NB4 (cell line): Measurements from ENCODE around the gene TRABD2B.

Experiments
- DNase-seq: peaks from one replicate; pipeline ENCODE4 v3.0.0; 2010; ENCODE audit warnings: low read depth
- H3K4me3 ChIP-seq: one replicate; pipeline ENCODE4 v1.5.1; 2011; ENCODE audit warnings: mild to moderate bottlenecking, low read depth, low read length, moderate library complexity
- MYC ChIP-seq: IDR thresholded peaks from 2 replicates; pipeline ENCODE4 v1.6.1; 2011; ENCODE audit warnings: low read depth, low read length
- POLR2A ChIP-seq: IDR thresholded peaks from 2 replicates; pipeline ENCODE4 v1.6.1; 2011; ENCODE audit warnings: mild to moderate bottlenecking; ENCODE audit not compliant: insufficient read length; ENCODE audit errors: extremely low read depth
- TF ChIP-seq, protein P1 (sequence below): IDR thresholded peaks from 2 replicates; pipeline ENCODE4 v1.6.1; 2011; ENCODE audit warnings: low read depth, low read length
- TF ChIP-seq, protein P2 (sequence below): IDR thresholded peaks from one replicate; pipeline ENCODE4 v1.5.1; 2012; ENCODE audit warnings: low read depth, low read length

The TRABD2B gene

DNA sequence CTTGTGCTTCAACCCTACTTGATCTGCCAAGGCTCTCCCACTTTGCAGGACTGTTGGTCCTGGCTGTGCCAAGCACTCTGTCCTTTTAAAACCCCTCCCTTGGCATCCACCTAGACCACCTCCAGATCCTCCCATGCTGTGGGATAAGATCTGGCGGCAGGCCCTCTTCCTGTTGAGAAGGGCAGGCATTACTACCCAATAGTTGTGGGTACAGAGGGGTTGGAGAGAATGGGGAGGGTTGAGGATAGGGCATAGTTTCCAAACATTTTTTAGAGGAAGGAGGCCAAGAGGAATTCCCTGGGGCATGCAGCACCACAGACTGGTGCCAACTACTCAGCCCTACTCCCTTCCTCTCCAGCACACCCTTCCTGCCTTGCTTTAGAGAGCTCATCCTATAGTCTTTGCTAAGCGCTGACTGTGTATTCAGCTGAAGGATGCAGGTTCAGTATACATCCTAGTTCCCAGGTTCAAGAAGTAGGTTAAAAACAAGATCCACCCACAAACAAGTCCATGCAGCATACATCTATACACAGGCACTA is 70.7 kb downstream of the TRABD2B start:
- no peak overlapping the region for H3K4me3 ChIP-seq
- no peak for DNase-seq
- TF ChIP-seq, protein P1, sequence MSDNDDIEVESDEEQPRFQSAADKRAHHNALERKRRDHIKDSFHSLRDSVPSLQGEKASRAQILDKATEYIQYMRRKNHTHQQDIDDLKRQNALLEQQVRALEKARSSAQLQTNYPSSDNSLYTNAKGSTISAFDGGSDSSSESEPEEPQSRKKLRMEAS: no peak
- TF ChIP-seq POLR2A: no peak
- TF ChIP-seq, protein P2, sequence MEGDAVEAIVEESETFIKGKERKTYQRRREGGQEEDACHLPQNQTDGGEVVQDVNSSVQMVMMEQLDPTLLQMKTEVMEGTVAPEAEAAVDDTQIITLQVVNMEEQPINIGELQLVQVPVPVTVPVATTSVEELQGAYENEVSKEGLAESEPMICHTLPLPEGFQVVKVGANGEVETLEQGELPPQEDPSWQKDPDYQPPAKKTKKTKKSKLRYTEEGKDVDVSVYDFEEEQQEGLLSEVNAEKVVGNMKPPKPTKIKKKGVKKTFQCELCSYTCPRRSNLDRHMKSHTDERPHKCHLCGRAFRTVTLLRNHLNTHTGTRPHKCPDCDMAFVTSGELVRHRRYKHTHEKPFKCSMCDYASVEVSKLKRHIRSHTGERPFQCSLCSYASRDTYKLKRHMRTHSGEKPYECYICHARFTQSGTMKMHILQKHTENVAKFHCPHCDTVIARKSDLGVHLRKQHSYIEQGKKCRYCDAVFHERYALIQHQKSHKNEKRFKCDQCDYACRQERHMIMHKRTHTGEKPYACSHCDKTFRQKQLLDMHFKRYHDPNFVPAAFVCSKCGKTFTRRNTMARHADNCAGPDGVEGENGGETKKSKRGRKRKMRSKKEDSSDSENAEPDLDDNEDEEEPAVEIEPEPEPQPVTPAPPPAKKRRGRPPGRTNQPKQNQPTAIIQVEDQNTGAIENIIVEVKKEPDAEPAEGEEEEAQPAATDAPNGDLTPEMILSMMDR: no peak
- no peak for TF ChIP-seq MYC

DNA sequence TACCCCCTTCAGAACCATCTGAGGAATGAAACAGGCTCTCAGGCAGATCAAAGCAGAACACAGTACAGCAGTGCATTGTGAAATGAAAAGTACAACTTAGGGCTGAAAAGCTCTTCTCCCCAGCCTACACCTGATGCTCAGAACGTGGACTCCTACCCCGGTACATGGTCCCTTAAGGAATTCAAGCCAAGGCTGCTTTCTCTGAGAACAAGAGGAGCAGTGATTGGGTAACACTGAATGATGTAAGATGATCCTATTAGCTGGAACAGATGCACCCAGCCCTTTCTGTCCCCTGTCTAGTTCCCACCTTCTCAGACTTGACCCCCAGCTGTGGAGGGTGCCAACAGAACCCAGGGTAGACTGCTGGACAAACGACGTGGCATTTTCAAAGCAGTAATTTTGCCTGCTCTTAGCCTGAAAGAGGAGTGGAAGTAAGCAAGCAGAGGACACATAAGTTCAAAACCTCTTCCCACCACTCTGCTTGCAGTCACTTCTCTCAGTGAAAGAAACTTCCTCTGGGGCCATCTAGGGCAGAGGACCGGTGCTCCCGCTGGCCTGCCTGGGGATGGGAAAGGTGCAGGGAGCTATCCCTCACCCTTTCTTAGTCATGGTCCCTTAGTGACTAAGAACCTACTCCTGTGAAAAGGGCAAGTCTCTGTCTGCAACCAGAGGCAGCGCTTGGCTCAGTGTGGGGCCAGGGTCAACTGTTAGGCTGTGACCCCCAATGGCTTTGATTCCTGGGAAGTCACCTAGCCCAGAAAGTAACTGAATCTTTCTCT is 72.7 kb downstream of the TRABD2B start:
- TF ChIP-seq MYC: no peak
- TF ChIP-seq, protein P1: no peak
- H3K4me3 ChIP-seq: no peak overlapping the region
- no peak for DNase-seq

DNA sequence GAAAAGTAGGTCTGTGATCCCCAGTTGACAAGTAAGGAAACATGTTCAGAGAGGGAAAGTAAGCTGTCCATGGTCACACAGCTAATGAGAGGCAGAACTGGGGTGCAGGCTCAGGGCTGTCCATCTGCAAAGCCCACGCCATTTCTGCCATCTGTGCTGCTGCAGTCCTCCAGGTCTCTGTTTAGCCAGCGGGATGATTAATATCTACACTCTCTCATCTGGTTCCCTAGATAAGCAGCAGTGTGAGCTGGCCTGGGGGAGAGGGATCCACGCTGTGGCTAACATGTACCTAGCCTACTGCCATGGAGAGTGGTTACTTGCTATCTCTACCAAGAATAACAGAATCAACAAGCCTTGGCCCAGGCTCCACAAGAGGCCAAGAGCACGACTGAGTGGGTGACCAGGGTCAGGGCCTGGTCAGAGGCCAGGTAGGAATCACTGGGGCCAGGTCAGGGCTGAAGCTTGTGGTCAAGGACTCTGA is 75.2 kb downstream of the TRABD2B start:
- TF ChIP-seq, protein P2: no peak
- no peak for TF ChIP-seq POLR2A
- TF ChIP-seq, protein P1: no peak
- TF ChIP-seq MYC: no peak
- H3K4me3 ChIP-seq: no peak overlapping the region
- no peak for DNase-seq

DNA sequence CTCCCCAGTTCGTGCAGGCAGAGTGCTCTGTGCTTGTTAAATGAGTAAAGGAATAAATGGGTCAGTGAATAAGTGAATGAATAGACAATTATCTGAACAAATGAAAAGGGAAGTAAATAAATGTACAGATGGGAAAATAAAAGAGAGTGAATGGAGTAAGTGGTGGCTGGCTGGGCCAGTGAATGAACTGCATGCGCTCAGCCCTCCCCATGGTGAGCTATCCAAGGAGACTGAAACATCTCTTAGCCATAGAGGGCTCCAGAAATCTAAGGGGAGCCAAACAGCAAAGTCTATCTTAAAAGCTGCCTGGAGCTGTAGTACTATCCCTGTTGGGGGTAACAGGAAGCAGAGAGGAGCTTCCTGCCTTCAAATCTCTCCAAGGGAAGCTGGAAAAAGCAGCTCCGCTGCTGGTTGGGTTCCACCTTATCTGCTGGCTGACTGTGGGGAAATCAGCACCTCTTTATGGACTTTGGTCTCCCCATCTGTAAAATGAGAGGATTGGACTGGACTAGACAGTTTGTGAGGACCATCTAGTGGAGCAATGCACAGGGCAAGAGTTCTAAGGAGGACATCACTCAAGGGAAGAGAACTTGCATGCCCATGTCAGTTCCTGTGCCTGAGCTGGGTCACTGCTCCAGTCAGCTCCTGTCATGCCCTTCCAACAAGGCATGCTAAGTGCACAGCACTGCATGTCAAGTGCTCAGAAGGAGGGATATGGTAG is 77.9 kb downstream of the TRABD2B start:
- no peak for DNase-seq
- TF ChIP-seq POLR2A: no peak
- TF ChIP-seq, protein P2: no peak
- TF ChIP-seq, protein P1: no peak
- TF ChIP-seq MYC: no peak
- H3K4me3 ChIP-seq: no peak overlapping the region

DNA sequence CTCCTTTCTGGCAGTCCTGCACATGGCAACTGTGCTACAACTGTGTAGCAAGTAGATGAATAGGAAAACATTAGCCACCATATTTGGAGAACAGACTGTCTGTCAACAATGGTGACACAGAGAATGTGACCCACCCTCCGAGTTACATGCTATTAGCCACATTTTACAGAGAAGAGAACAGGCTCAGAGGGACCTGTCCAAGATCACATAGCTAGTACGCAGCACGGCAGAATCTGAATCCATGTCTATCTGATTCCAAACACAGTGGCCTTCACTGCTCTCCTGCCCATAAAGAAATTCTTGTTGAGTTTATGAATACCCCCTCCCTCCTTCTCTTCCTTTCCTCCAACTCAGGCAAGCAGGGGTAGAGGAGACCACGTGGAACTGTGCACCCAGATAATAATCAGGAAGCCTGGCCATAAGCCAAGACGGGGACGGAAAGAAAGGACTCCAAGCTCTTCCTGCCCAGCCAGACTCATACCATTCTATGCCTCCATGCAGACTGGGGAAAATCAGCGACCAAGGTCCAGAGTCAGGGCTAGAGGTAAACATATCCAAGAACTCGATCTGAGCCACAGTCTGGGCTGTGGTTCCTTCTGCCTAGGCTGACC is 78.8 kb downstream of the TRABD2B start:
- no peak for DNase-seq
- H3K4me3 ChIP-seq: no peak overlapping the region
- TF ChIP-seq, protein P2: no peak

DNA sequence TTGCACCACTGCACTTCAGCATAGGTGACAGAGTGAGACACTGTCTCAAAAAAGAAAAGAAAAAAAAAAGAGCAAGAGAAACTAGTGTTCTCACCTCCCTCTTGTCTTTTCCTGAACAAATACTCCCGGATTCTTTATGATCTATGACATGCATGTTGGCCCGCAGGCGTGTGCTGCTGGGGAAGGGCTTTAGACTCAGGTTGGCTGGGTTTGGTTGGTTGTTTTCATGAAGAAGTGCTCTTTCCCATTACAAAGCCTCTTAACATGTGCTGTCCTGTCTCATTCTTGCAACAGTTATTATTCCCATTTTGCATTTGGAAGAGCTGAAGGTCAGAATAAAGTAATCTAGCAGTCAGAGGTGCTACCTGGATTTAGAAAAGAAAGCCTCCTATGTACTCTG is 79.5 kb downstream of the TRABD2B start:
- TF ChIP-seq POLR2A (no peak), MYC (no peak)
- TF ChIP-seq, protein P1: no peak
- TF ChIP-seq, protein P2: no peak
- no peak for DNase-seq
- H3K4me3 ChIP-seq: no peak overlapping the region
